Endothelial cell of umbilical vein (primary cell): Measurements from ENCODE around the gene FYN. TPM values are rescaled to one million over a fixed set of nuclear protein-coding genes. Genes with fewer than 3 reads are reported as not detected.

ENCODE experiments used
- BruUV-seq: library from RNA; stranded (reverse); fragments of 400-500 nt; replicated peaks from 2 replicates; lab custom pipeline; 2021; lab: Mats Ljungman, UMichigan
- CTCF ChIA-PET: fragments of 300-600, 350-600 bp; sonication (Branson Sonifier 250); formaldehyde crosslinking; loops from one replicate; lab custom pipeline; 2021; ENCODE audit warnings: antibody characterized with exemption, inconsistent platforms; lab: Charles Lee
- POLR2A ChIA-PET: fragments of 300-600, 350-600 bp; sonication (Branson Sonifier 250); formaldehyde crosslinking; loops from one replicate; lab custom pipeline; 2021; ENCODE audit warnings: antibody characterized with exemption, inconsistent platforms; lab: Charles Lee
- DNase-seq: peaks from one replicate; pipeline ENCODE4 v3.0.0-alpha.2; 2011; ENCODE audit warnings: low read depth, low spot score
- FAIRE-seq: peaks from 2 replicates; lab custom pipeline; 2011; peaks lifted over from hg19 to GRCh38; lab: Jason Lieb, UNC
- H2AFZ ChIP-seq: 2 replicates; pipeline ENCODE4 v1.6.0; 2012; ENCODE audit warnings: low read depth, low read length, control low read depth, inconsistent platforms
- H3K27ac ChIP-seq: 2 replicates; pipeline ENCODE4 v1.5.1; 2011; ENCODE audit warnings: low read depth, mild to moderate bottlenecking, control low read depth, low read length, moderate library complexity; ENCODE audit not compliant: insufficient read depth
- H3K27me3 ChIP-seq, 2 experiments: 2 replicates each; pipeline versions ENCODE4 v1.6.0 to v1.6.1; 2011; ENCODE audit warnings: low read length in 2 of 2, mixed read lengths in 1 of 2; ENCODE audit not compliant: control insufficient read depth in 2 of 2, insufficient read depth in 2 of 2
- H3K36me3 ChIP-seq, 2 experiments: 2 replicates in 1 of 2; 3 replicates in 1 of 2; pipeline ENCODE4 v1.5.1; 2011; ENCODE audit warnings: low read length in 2 of 2, mild to moderate bottlenecking in 1 of 2, moderate library complexity in 1 of 2; ENCODE audit not compliant: control insufficient read depth in 2 of 2, insufficient read depth in 2 of 2; ENCODE audit errors: extremely low read depth in 1 of 2
- H3K4me1 ChIP-seq: 3 replicates; pipeline ENCODE4 v1.5.1; 2011; ENCODE audit warnings: mild to moderate bottlenecking, low read length; ENCODE audit not compliant: control insufficient read depth, insufficient read depth; ENCODE audit errors: extremely low read depth
- H3K4me2 ChIP-seq: 2 replicates; pipeline ENCODE4 v1.6.1; 2011; ENCODE audit warnings: low read length, control low read depth, mixed read lengths; ENCODE audit not compliant: insufficient read depth
- H3K4me3 ChIP-seq, 3 experiments: fragments of 200-600 bp in 1 of 3; sonication (generic), shearing (Covaris generic) in 1 of 3; replicated peaks in 1 of 3; 2 replicates each; pipeline ENCODE4 v1.5.1; 2011 to 2016; ENCODE audit warnings: control low read depth in 3 of 3, low read length in 3 of 3, mild to moderate bottlenecking in 2 of 3, inconsistent platforms in 1 of 3, low read depth in 1 of 3, moderate library complexity in 1 of 3; ENCODE audit not compliant: insufficient read depth in 1 of 3
- H3K79me2 ChIP-seq: 2 replicates; pipeline ENCODE4 v1.6.0; 2012; ENCODE audit warnings: low read length, inconsistent platforms; ENCODE audit not compliant: control insufficient read depth, insufficient read depth
- H3K9ac ChIP-seq: replicated peaks from 2 replicates; pipeline ENCODE3; 2011; ENCODE audit warnings: low read length, control low read depth; ENCODE audit not compliant: insufficient read depth; ENCODE audit errors: extremely low read depth
- H3K9me1 ChIP-seq: replicated peaks from 3 replicates; pipeline ENCODE4 v1.6.0; 2011; ENCODE audit warnings: mild to moderate bottlenecking, low read length; ENCODE audit not compliant: control insufficient read depth, insufficient read depth; ENCODE audit errors: extremely low read depth
- H3K9me3 ChIP-seq: replicated peaks from 2 replicates; pipeline ENCODE4 v1.5.1; 2012; ENCODE audit warnings: low read length, inconsistent platforms; ENCODE audit not compliant: control insufficient read depth, insufficient read depth
- H4K20me1 ChIP-seq: replicated peaks from 2 replicates; pipeline ENCODE3; 2011; ENCODE audit warnings: mild to moderate bottlenecking, low read length; ENCODE audit not compliant: control insufficient read depth, insufficient read depth; ENCODE audit errors: extremely low read depth
- CTCF ChIP-seq, 2 donors: IDR thresholded peaks; 1 replicate in 1 of 2; 2 replicates in 1 of 2; pipeline ENCODE4 v1.5.1; 2011; ENCODE audit warnings: low read length in 2 of 2, mild to moderate bottlenecking in 2 of 2, moderate library complexity in 2 of 2, control low read depth in 1 of 2, inconsistent platforms in 1 of 2, low read depth in 1 of 2; ENCODE audit not compliant: insufficient read depth in 1 of 2; ENCODE audit errors: extremely low read depth in 1 of 2
- EZH2 ChIP-seq: IDR thresholded peaks from 2 replicates; pipeline ENCODE4 v1.6.1; 2012; ENCODE audit warnings: borderline replicate concordance, low read depth, mild to moderate bottlenecking, moderate library complexity, low read length, inconsistent platforms; ENCODE audit not compliant: severe bottlenecking
- FOS ChIP-seq: IDR thresholded peaks from 2 replicates; pipeline ENCODE4 v1.6.1; 2011; ENCODE audit warnings: mild to moderate bottlenecking, low read length, moderate library complexity, borderline replicate concordance; ENCODE audit not compliant: insufficient read depth
- GATA2 ChIP-seq: IDR thresholded peaks from 2 replicates; pipeline ENCODE4 v1.7.0; 2011; ENCODE audit warnings: low read depth, mild to moderate bottlenecking, moderate library complexity, mixed read lengths, low read length; ENCODE audit not compliant: insufficient read length, insufficient read depth
- JUN ChIP-seq: IDR thresholded peaks from 2 replicates; pipeline ENCODE4 v1.6.1; 2011; ENCODE audit warnings: borderline replicate concordance, low read depth; ENCODE audit not compliant: insufficient read length, insufficient read depth
- MYC ChIP-seq: IDR thresholded peaks from one replicate; pipeline ENCODE4 v1.6.1; 2011; ENCODE audit warnings: mild to moderate bottlenecking, low read depth, low read length
- POLR2A ChIP-seq: IDR thresholded peaks from 2 replicates; pipeline ENCODE4 v1.6.1; 2012; ENCODE audit warnings: low read depth, mild to moderate bottlenecking, control low read depth, low read length
- POLR2AphosphoS5 ChIP-seq: IDR thresholded peaks from 2 replicates; pipeline ENCODE4 v1.6.1; 2012; ENCODE audit warnings: low read depth, mild to moderate bottlenecking, control low read depth, low read length, moderate library complexity; ENCODE audit not compliant: insufficient read depth
- dilution Hi-C: fragments of 300-500 bp; cut with MboI; formaldehyde crosslinking; loops from one replicate; pipeline ENCODE4 v1.15.0; 2019; ENCODE audit warnings: low sequenced_read_pairs; ENCODE audit not compliant: extremely low pct_ligation_motif_present
- intact Hi-C: fragments of 100-400 bp; cut with micrococcal nuclease; formaldehyde crosslinking; loops from one replicate; pipeline ENCODE4 v1.10.0; 2022
- polyA plus RNA-seq, 4 experiments: library from polyadenylated mRNA; depleted of rRNA in 3 of 4; stranded (reverse) in 3 of 4; unstranded in 1 of 4; fragments of >200 nt; gene quantifications; 2 replicates each; pipeline versions ENCODE4 v1.2.1 to v1.2.3, GENCODE V29; 2011 to 2012; ENCODE audit warnings: missing spikeins in 1 of 4
- total RNA-seq: library from RNA; stranded (reverse); gene quantifications from 2 replicates; pipeline ENCODE4 v1.2.3, GENCODE V29; 2021
- TF ChIP-seq, protein P1 (sequence below): IDR thresholded peaks from 2 replicates; pipeline ENCODE4 v1.6.1; 2011; ENCODE audit not compliant: insufficient read depth, insufficient read length

FYN gene
- total and polyA plus RNA-seq, 2 donors (not counting 3 experiments of a cell fraction or from before 2014, with no cell fraction given) = 69.0 to 143 TPM

- no peak overlapping the region for H3K27ac ChIP-seq
- peaks cover 2 to 7% of the 10 kb centered on the region in 2 experiments for H3K36me3 ChIP-seq
- no peak overlapping the region for H3K9ac ChIP-seq
- intact Hi-C loops = no loop called here
- peak overlapping the region; percentile 1 for H3K4me2 ChIP-seq
- peaks cover 51% of the 10 kb centered on the region for H3K4me1 ChIP-seq
- no peak overlapping the region for H3K4me3 ChIP-seq
- no TSS peak for BruUV-seq
- no peak for FAIRE-seq
- H3K79me2 ChIP-seq = no peaks in the 10 kb centered on the region
- no peak overlapping the region for H2AFZ ChIP-seq
- no peaks in the 10 kb centered on the region for H3K27me3 ChIP-seq
- H3K9me1 ChIP-seq = no peaks in the 10 kb centered on the region
- dilution Hi-C loops = no loop called here
- TF ChIP-seq FOS (no peak), JUN (no peak), POLR2AphosphoS5 (no peak), POLR2A (no peak), GATA2 (no peak), EZH2 (no peak), MYC (no peak), CTCF (IDR thresholded peaks at IDR 0.05; ENCODE audit: extremely low read depth in 1 of 2, insufficient read depth in 1 of 2, low read depth in 1 of 2, low read length in 2 of 2) (no peak)
- TF ChIP-seq, protein P1, sequence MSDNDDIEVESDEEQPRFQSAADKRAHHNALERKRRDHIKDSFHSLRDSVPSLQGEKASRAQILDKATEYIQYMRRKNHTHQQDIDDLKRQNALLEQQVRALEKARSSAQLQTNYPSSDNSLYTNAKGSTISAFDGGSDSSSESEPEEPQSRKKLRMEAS = no peak
- DNase-seq = no peak
- ChIA-PET CTCF (interaction anchor here (1.0 kb wide), 1 partner anchor 426 kb away, joined by 4 read pairs; a partner anchor contains a TSS), POLR2A (no interaction called here)
- H3K9me3 ChIP-seq = no peaks in the 10 kb centered on the region
- H4K20me1 ChIP-seq = no peaks in the 10 kb centered on the region
These were observed 188.2 kb downstream of the FYN start for GRCh38 chr6:111685058-111685457.
